H1 (cell line): Measurements from ENCODE around the gene MAPRE3. TPM values are rescaled to one million over a fixed set of nuclear protein-coding genes. Genes with fewer than 3 reads are reported as not detected.

Experiments used
- CTCF ChIA-PET: fragments of 300-600 bp; sonication (Branson Sonifier 250); formaldehyde crosslinking; loops from one replicate; lab custom pipeline; 2021; ENCODE audit not compliant: partially characterized antibody; lab: Charles Lee
- POLR2A ChIA-PET: fragments of 300-600 bp; sonication (Branson Sonifier 250); formaldehyde crosslinking; loops from one replicate; lab custom pipeline; 2021; ENCODE audit warnings: inconsistent platforms; ENCODE audit not compliant: partially characterized antibody; lab: Charles Lee
- DNase-seq, 2 experiments: peaks; one replicate each; pipeline versions ENCODE4 v3.0.0 to v3.0.0-alpha.2; 2010 to 2022; ENCODE audit warnings: low spot score in 2 of 2, low read depth in 1 of 2, mixed read lengths in 1 of 2
- FAIRE-seq: peaks from 2 replicates; lab custom pipeline; 2011; peaks lifted over from hg19 to GRCh38; lab: Jason Lieb, UNC
- H2AFZ ChIP-seq: 2 replicates; pipeline ENCODE4 v1.8.1; 2012; ENCODE audit warnings: low read length, inconsistent platforms
- H2AK5ac ChIP-seq: 2 replicates; pipeline ENCODE4 v1.6.1; 2013; ENCODE audit warnings: low read depth, low read length
- H2BK120ac ChIP-seq: replicated peaks from 2 replicates; pipeline ENCODE3; 2013; ENCODE audit warnings: low read depth, low read length, inconsistent platforms
- H2BK12ac ChIP-seq: 2 replicates; pipeline ENCODE4 v1.6.1; 2013; ENCODE audit warnings: low read depth, low read length
- H2BK15ac ChIP-seq: 2 replicates; pipeline ENCODE4 v1.6.1; 2013; ENCODE audit warnings: low read length
- H2BK20ac ChIP-seq: 2 replicates; pipeline ENCODE4 v1.6.1; 2013; ENCODE audit warnings: low read length
- H2BK5ac ChIP-seq: 2 replicates; pipeline ENCODE4 v1.6.1; 2013; ENCODE audit warnings: low read depth, low read length
- H3K14ac ChIP-seq: 2 replicates; pipeline ENCODE4 v1.6.1; 2013; ENCODE audit warnings: inconsistent platforms; ENCODE audit not compliant: insufficient read length
- H3K18ac ChIP-seq: 2 replicates; pipeline ENCODE4 v1.6.1; 2013; ENCODE audit warnings: low read length; ENCODE audit errors: extremely low read depth
- H3K23ac ChIP-seq: 2 replicates; pipeline ENCODE4 v1.6.1; 2013; ENCODE audit warnings: inconsistent platforms; ENCODE audit not compliant: insufficient read length
- H3K23me2 ChIP-seq: 2 replicates; pipeline ENCODE4 v1.6.1; 2013; ENCODE audit warnings: low read depth, low read length
- H3K27ac ChIP-seq: 2 replicates; pipeline ENCODE4 v1.6.1; 2011; ENCODE audit warnings: low read depth, low read length, inconsistent platforms
- H3K27me3 ChIP-seq, 4 experiments: replicated peaks in 1 of 4; 1 replicate in 1 of 4; 2 replicates in 3 of 4; pipeline versions ENCODE4 v1.6.1 to v1.8.1; 2011 to 2013; ENCODE audit warnings: low read length in 3 of 4, mild to moderate bottlenecking in 3 of 4, inconsistent platforms in 2 of 4, mixed read lengths in 2 of 4, moderate library complexity in 1 of 4; ENCODE audit not compliant: control insufficient read depth in 3 of 4, insufficient read depth in 3 of 4; ENCODE audit errors: extremely low read depth in 1 of 4
- H3K36me3 ChIP-seq, 4 experiments: 2 replicates each; pipeline versions ENCODE4 v1.6.1 to v1.8.1; 2011 to 2013; ENCODE audit warnings: mild to moderate bottlenecking in 4 of 4, low read length in 3 of 4, moderate library complexity in 2 of 4, control low read depth in 1 of 4, inconsistent platforms in 1 of 4; ENCODE audit not compliant: insufficient read depth in 4 of 4, control insufficient read depth in 2 of 4
- H3K4ac ChIP-seq: replicated peaks from 2 replicates; pipeline ENCODE3; 2013; ENCODE audit warnings: low read length, low read depth, mixed read lengths, inconsistent platforms; ENCODE audit not compliant: insufficient read length
- H3K4me1 ChIP-seq, 4 experiments: replicated peaks in 1 of 4; 1 replicate in 1 of 4; 2 replicates in 3 of 4; pipeline versions ENCODE4 v1.6.1 to v1.8.1; 2011 to 2013; ENCODE audit warnings: low read length in 3 of 4, inconsistent platforms in 2 of 4, mixed read lengths in 1 of 4; ENCODE audit not compliant: insufficient read depth in 4 of 4, control insufficient read depth in 3 of 4
- H3K4me2 ChIP-seq, 2 experiments: 2 replicates each; pipeline versions ENCODE4 v1.6.1 to v1.8.1; 2011 to 2013; ENCODE audit warnings: low read depth in 2 of 2, low read length in 2 of 2, control low read depth in 1 of 2, inconsistent platforms in 1 of 2, mild to moderate bottlenecking in 1 of 2; ENCODE audit not compliant: insufficient read depth in 1 of 2
- H3K4me3 ChIP-seq, 4 experiments: fragments of 200-600, 300-600 bp in 1 of 4; sonication (generic), shearing (Covaris generic), sonication (Bioruptor Twin) in 1 of 4; 2 replicates each; pipeline versions ENCODE4 v1.5.1 to v1.8.1; 2011 to 2016; ENCODE audit warnings: low read length in 4 of 4, low read depth in 3 of 4, control low read depth in 2 of 4, inconsistent platforms in 2 of 4, mild to moderate bottlenecking in 2 of 4, mixed read lengths in 1 of 4, moderate library complexity in 1 of 4; ENCODE audit not compliant: insufficient read depth in 2 of 4; ENCODE audit errors: extremely low read depth in 1 of 4
- H3K56ac ChIP-seq: replicated peaks from 2 replicates; pipeline ENCODE3; 2013; ENCODE audit warnings: low read depth, mild to moderate bottlenecking, mixed read lengths, low read length, inconsistent platforms; ENCODE audit not compliant: insufficient read length
- H3K79me1 ChIP-seq: 2 replicates; pipeline ENCODE4 v1.6.1; 2013; ENCODE audit warnings: low read depth, low read length, control low read depth
- H3K79me2 ChIP-seq, 2 experiments: 2 replicates each; pipeline versions ENCODE4 v1.6.1 to v1.8.1; 2012 to 2013; ENCODE audit warnings: low read length in 2 of 2, mild to moderate bottlenecking in 2 of 2, inconsistent platforms in 1 of 2; ENCODE audit not compliant: insufficient read depth in 2 of 2, control insufficient read depth in 1 of 2
- H3K9ac ChIP-seq, 4 experiments: replicated peaks in 1 of 4; 1 replicate in 1 of 4; 2 replicates in 3 of 4; pipeline versions ENCODE4 v1.6.1 to v1.8.1; 2011 to 2013; ENCODE audit warnings: low read depth in 3 of 4, low read length in 3 of 4, control low read depth in 2 of 4, mild to moderate bottlenecking in 2 of 4, moderate library complexity in 2 of 4, inconsistent platforms in 1 of 4; ENCODE audit errors: extremely low read depth in 1 of 4
- H3K9me3 ChIP-seq, 2 experiments: 2 replicates each; pipeline versions ENCODE4 v1.6.1 to v1.8.1; 2012 to 2013; ENCODE audit warnings: mild to moderate bottlenecking in 2 of 2, moderate library complexity in 2 of 2, control low read depth in 1 of 2, inconsistent platforms in 1 of 2, low read depth in 1 of 2, low read length in 1 of 2, mixed read lengths in 1 of 2; ENCODE audit not compliant: insufficient read depth in 2 of 2
- H4K20me1 ChIP-seq, 2 experiments: replicated peaks in 1 of 2; 2 replicates each; pipeline versions ENCODE3 to v1.8.1; 2011 to 2013; ENCODE audit warnings: inconsistent platforms in 2 of 2, low read length in 2 of 2, mild to moderate bottlenecking in 1 of 2; ENCODE audit not compliant: insufficient read depth in 2 of 2, control insufficient read depth in 1 of 2
- H4K5ac ChIP-seq: 2 replicates; pipeline ENCODE4 v1.6.1; 2013; ENCODE audit warnings: low read length, low read depth, mixed read lengths, inconsistent platforms; ENCODE audit not compliant: insufficient read length
- H4K8ac ChIP-seq: 2 replicates; pipeline ENCODE4 v1.8.0; 2013; ENCODE audit warnings: mild to moderate bottlenecking, moderate library complexity, low read length, inconsistent platforms; ENCODE audit not compliant: insufficient read depth; ENCODE audit errors: extremely low read depth
- H4K91ac ChIP-seq: replicated peaks from 2 replicates; pipeline ENCODE3; 2013; ENCODE audit warnings: low read length, mixed read lengths, inconsistent platforms; ENCODE audit not compliant: insufficient read length
- CBX5 ChIP-seq: fragments of 300-800, 300-1000 bp; sonication (generic); IDR thresholded peaks from 2 replicates; pipeline ENCODE4 v1.7.1; 2016; ENCODE audit warnings: antibody characterized with exemption, low read length, low read depth
- CTBP2 ChIP-seq: IDR thresholded peaks from 2 replicates; pipeline ENCODE4 v1.7.0; 2011; ENCODE audit warnings: borderline replicate concordance, mild to moderate bottlenecking, moderate library complexity, mixed read lengths, low read length; ENCODE audit not compliant: insufficient read depth, insufficient read length
- KDM5A ChIP-seq: fragments of 200-600 bp; IDR thresholded peaks from 2 replicates; pipeline ENCODE4 v1.7.1; 2012; ENCODE audit warnings: mild to moderate bottlenecking, low read length, inconsistent platforms, mixed read lengths
- SP2 ChIP-seq: IDR thresholded peaks from 2 replicates; pipeline ENCODE4 v1.6.1; 2012; ENCODE audit warnings: mild to moderate bottlenecking, low read length, inconsistent platforms
- SP4 ChIP-seq: IDR thresholded peaks from 2 replicates; pipeline ENCODE4 v1.6.1; 2012; ENCODE audit warnings: low read length, inconsistent platforms
- TEAD4 ChIP-seq: IDR thresholded peaks from 2 replicates; pipeline ENCODE4 v1.6.1; 2012; ENCODE audit warnings: low read depth, low read length, inconsistent platforms, mixed read lengths
- WGBS, 2 experiments: shearing (Covaris generic) in 1 of 2; methylation state at CpG; one replicate each; pipeline versions ENCODE4 v1.1.6 to v1.1.7; 2013 to 2015; ENCODE audit warnings: low lambda C conversion rate in 2 of 2, mixed read lengths in 2 of 2, inconsistent platforms in 1 of 2, low coverage in 1 of 2, missing lambda C conversion rate in 1 of 2; ENCODE audit not compliant: insufficient replicate concordance in 2 of 2, insufficient coverage in 1 of 2, insufficient read length in 1 of 2; ENCODE audit errors: extremely low coverage in 1 of 2, missing lambda C conversion rate in 1 of 2; 5-methylcytosine and 5-hydroxymethylcytosine counted together
- polyA plus RNA-seq, 7 experiments: library from polyadenylated mRNA; depleted of rRNA in 3 of 7; stranded (reverse) in 5 of 7; unstranded in 2 of 7; fragments of >200 nt in 5 of 7; fragments of 200-250 nt in 2 of 7; gene quantifications; 1 replicate in 5 of 7; 2 replicates in 1 of 7; 4 replicates in 1 of 7; pipeline versions ENCODE4 v1.2.1 to v1.2.3, GENCODE V29; 2011 to 2013; ENCODE audit warnings: missing spikeins in 2 of 7, mixed read lengths in 2 of 7
- total RNA-seq: library from RNA; stranded (reverse); fragmentation: NEBNext Ultra II Directional; extraction: Animal tissue kit (Norgen Biotek cat#: 25700); gene quantifications from 2 replicates; pipeline ENCODE4 v1.2.1, GENCODE V29; 2021

Gene MAPRE3
- total and polyA plus RNA-seq, 2 of the 8 experiments (the other 6 are each of a cell fraction or from before 2014, with no cell fraction given) = 4.9 to 6.6 TPM

GRCh38 chr2:26993768-26994167 is 23.3 kb downstream of the MAPRE3 start:
- H3K27me3 ChIP-seq = no peaks in the 10 kb centered on the region
- ChIA-PET POLR2A (interaction anchor here (0.9 to 1.8 kb wide), 5 partner anchors 9 to 87 kb away, joined by 3 to 6 read pairs (median 3); no protein-coding TSS in a partner anchor), CTCF (interaction anchor here (0.6 to 4.0 kb wide), 12 partner anchors 10 to 147 kb away, joined by 3 to 37 read pairs (median 6); no protein-coding TSS in a partner anchor)
- H2BK120ac ChIP-seq = no peak overlapping the region
- H3K4ac ChIP-seq = no peak overlapping the region
- H4K5ac ChIP-seq = no peak overlapping the region
- DNase-seq = no peak
- no peak overlapping the region for H2AFZ ChIP-seq
- no peak overlapping the region for H2BK20ac ChIP-seq
- no peak overlapping the region for H3K18ac ChIP-seq
- no peak overlapping the region for H2BK15ac ChIP-seq
- H3K56ac ChIP-seq = no peak overlapping the region
- H3K36me3 ChIP-seq = no peaks in the 10 kb centered on the region
- no peaks in the 10 kb centered on the region; the same call in 1 of the 2 replicates for H3K23me2 ChIP-seq
- H4K20me1 ChIP-seq = no peaks in the 10 kb centered on the region
- H2AK5ac ChIP-seq = no peak overlapping the region
- no peak overlapping the region for H4K91ac ChIP-seq
- no peak overlapping the region for H3K23ac ChIP-seq
- no peaks in the 10 kb centered on the region for H3K4me1 ChIP-seq
- no peaks in the 10 kb centered on the region for H3K79me1 ChIP-seq
- H3K14ac ChIP-seq = no peak overlapping the region
- H3K9ac ChIP-seq = no peak overlapping the region
- peak; percentile 28 for FAIRE-seq
- no peak overlapping the region for H3K4me3 ChIP-seq
- no peak overlapping the region for H3K4me2 ChIP-seq
- H3K9me3 ChIP-seq = no peaks in the 10 kb centered on the region
- no peak overlapping the region for H4K8ac ChIP-seq
- no peak overlapping the region for H2BK12ac ChIP-seq
- no peak overlapping the region for H2BK5ac ChIP-seq
- no peak overlapping the region for H3K27ac ChIP-seq
- WGBS, 2 experiments = 89% methylated on average over 1 of the region's 1 CpG; no CpG with 5 or more reads in 1 of the 2 experiments
- no peaks in the 10 kb centered on the region for H3K79me2 ChIP-seq
- no peak for TF ChIP-seq SP2
- TF ChIP-seq CBX5 = no peak
- no peak for TF ChIP-seq TEAD4
- no peak for TF ChIP-seq CTBP2
- no peak for TF ChIP-seq SP4
- no peak for TF ChIP-seq KDM5A
